Neural cell (in vitro differentiated cells): ENCODE results near the gene SLC10A4. TPM values are rescaled to one million over a fixed set of nuclear protein-coding genes. Genes with fewer than 3 reads are reported as not detected.

Source experiments
- polyA plus RNA-seq: library from polyadenylated mRNA; depleted of rRNA; stranded (reverse); fragments of >200 nt; gene quantifications from 2 replicates; pipeline ENCODE4 v1.2.3, GENCODE V29; 2014

Gene SLC10A4
- polyA plus RNA-seq, 1 donor from 2014 or later, result 14.5 TPM

Other genes with a start within 250 kb of the SLC10A4 start
- gene TEC, start 213.5 kb upstream of the SLC10A4 start, polyA plus RNA-seq, result not detected in 2 replicates
- gene SLAIN2, start 141.8 kb upstream of the SLC10A4 start, polyA plus RNA-seq, result 18.0 and 43.2 TPM in 2 replicates
- gene ZAR1, start 6.9 kb downstream of the SLC10A4 start, polyA plus RNA-seq, result 0.88 TPM in 1 of 2 replicates, not detected in the other